MCF 10A (cell line): ENCODE data around the gene PTPRN2. TPM values are rescaled to one million over a fixed set of nuclear protein-coding genes. Genes with fewer than 3 reads are reported as not detected.

Experiments
- BruUV-seq: library from RNA; stranded (reverse); fragments of 400-500 nt; replicated peaks from 2 replicates; lab custom pipeline; 2021; lab: Mats Ljungman, UMichigan
- CTCF ChIA-PET: fragments of 300-600 bp; sonication (Branson Sonifier 250); formaldehyde crosslinking; extraction: SDS; loops from one replicate; lab custom pipeline; 2021; ENCODE audit warnings: antibody characterized with exemption, inconsistent platforms; lab: Yijun Ruan, JAX
- POLR2A ChIA-PET: fragments of 300-600, 350-650 bp; sonication (Branson Sonifier 250); formaldehyde crosslinking; extraction: SDS; loops from one replicate; lab custom pipeline; 2020; ENCODE audit warnings: antibody characterized with exemption, inconsistent platforms; lab: Yijun Ruan, JAX
- DNase-seq: peaks from one replicate; pipeline ENCODE4 v3.0.0-alpha.2; 2018; ENCODE audit not compliant: unreplicated experiment
- H3K27ac Mint-ChIP-seq: one replicate; pipeline ENCODE4 v1.8.0; 2022; ENCODE audit warnings: mild to moderate bottlenecking, low read depth, mixed read lengths; ENCODE audit not compliant: unreplicated experiment
- H3K27me3 Mint-ChIP-seq: one replicate; pipeline ENCODE4 v1.8.0; 2022; ENCODE audit warnings: mixed read lengths; ENCODE audit not compliant: insufficient read depth, unreplicated experiment
- H3K36me3 Mint-ChIP-seq: one replicate; pipeline ENCODE4 v1.8.0; 2022; ENCODE audit warnings: mild to moderate bottlenecking, moderate library complexity, mixed read lengths; ENCODE audit not compliant: insufficient read depth, unreplicated experiment
- H3K4me1 Mint-ChIP-seq: one replicate; pipeline ENCODE4 v1.8.0; 2022; ENCODE audit warnings: mixed read lengths; ENCODE audit not compliant: insufficient read depth, unreplicated experiment
- H3K4me3 Mint-ChIP-seq: one replicate; pipeline ENCODE4 v1.8.0; 2022; ENCODE audit warnings: mild to moderate bottlenecking, moderate library complexity, mixed read lengths; ENCODE audit not compliant: unreplicated experiment
- H3K9me3 Mint-ChIP-seq: one replicate; pipeline ENCODE4 v1.8.0; 2022; ENCODE audit warnings: mixed read lengths; ENCODE audit not compliant: unreplicated experiment
- intact Hi-C: fragments of 100-400 bp; cut with micrococcal nuclease; formaldehyde crosslinking; loops from 2 replicates; pipeline ENCODE4 v1.14.1; 2022
- total RNA-seq: library from RNA; stranded (reverse); gene quantifications from 2 replicates; pipeline ENCODE4 v1.2.3, GENCODE V29; 2022
- TF ChIP-seq, protein P1 (sequence below): fragments of 200-600 bp; IDR thresholded peaks from one replicate; pipeline ENCODE4 v1.8.0; 2022; ENCODE audit warnings: antibody characterized with exemption, mild to moderate bottlenecking; ENCODE audit not compliant: unreplicated experiment

PTPRN2 gene
- total RNA-seq, 1 experiment from 2014 or later, result 4.5 TPM

DNA sequence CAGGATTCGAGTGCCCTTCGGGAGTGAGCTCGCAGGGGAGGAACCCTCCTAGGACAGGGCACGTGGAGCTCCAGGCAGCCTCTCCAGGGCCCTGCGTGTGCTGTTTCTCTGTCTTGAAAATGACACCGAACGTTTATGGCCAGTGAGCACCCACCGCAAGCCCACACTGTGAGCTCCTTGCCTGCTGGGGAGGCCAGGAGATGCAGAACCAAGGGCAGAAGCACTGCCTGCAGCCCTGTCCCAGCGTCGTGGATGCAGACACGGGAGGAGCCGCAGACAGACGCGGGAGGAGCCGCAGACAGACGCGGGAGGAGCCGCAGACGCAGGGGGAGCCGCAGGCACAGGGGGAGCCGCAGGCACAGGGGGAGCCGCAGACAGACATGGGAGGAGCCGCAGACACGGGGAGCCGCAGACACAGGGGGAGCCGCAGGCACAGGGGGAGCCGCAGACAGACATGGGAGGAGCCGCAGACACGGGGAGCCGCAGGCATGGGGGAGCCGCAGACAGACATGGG is 314.4 kb downstream of the PTPRN2 start:
- Mint-ChIP-seq H3K4me3 (no peak overlapping the region), H3K27me3 (no peaks in the 10 kb centered on the region), H3K4me1 (no peaks in the 10 kb centered on the region), H3K27ac (no peak overlapping the region), H3K9me3 (peaks cover 16% of the 10 kb centered on the region), H3K36me3 (no peaks in the 10 kb centered on the region)
- TF ChIP-seq, protein P1, sequence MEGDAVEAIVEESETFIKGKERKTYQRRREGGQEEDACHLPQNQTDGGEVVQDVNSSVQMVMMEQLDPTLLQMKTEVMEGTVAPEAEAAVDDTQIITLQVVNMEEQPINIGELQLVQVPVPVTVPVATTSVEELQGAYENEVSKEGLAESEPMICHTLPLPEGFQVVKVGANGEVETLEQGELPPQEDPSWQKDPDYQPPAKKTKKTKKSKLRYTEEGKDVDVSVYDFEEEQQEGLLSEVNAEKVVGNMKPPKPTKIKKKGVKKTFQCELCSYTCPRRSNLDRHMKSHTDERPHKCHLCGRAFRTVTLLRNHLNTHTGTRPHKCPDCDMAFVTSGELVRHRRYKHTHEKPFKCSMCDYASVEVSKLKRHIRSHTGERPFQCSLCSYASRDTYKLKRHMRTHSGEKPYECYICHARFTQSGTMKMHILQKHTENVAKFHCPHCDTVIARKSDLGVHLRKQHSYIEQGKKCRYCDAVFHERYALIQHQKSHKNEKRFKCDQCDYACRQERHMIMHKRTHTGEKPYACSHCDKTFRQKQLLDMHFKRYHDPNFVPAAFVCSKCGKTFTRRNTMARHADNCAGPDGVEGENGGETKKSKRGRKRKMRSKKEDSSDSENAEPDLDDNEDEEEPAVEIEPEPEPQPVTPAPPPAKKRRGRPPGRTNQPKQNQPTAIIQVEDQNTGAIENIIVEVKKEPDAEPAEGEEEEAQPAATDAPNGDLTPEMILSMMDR, result no peak
- no peak for DNase-seq
- CTCF ChIA-PET, result no interaction called here
- BruUV-seq, result no TSS peak
- intact Hi-C loops, result no loop called here
- POLR2A ChIA-PET, result no interaction called here

DNA sequence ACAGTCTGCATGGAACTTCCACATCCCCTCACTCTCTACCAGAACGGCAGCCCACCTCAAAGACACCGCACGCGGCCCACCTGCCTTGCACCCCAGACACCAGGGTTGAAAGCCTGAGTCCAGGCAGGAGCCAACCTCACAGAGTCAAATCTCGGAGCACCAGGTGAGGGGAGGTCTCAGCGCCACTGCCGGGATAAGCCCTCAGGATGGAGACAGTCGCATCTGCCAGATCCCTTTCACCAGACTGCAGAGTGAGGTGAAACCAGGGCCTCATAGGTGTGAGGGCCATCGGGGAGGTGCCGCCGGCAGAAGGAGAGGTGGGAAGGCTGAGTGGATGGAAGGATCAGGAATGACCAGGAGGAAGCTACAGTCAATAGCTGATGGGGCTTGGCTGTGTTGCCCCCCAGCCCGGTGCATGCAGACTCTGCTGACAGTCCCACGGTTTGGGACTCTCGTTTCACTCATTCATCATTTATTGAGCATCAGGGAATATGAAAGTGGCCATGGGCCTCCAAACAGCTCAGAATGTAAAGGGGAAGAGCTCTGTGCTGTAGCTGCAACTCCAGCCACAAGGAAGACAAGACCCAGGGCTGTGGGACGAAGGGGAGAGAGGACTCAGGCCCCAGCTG is 315.0 kb downstream of the PTPRN2 start:
- ChIA-PET POLR2A (no interaction called here), CTCF (no interaction called here)
- TF ChIP-seq, protein P1, result no peak
- intact Hi-C loops, result no loop called here
- H3K4me3 Mint-ChIP-seq, result no peak overlapping the region
- H3K27me3 Mint-ChIP-seq, result no peaks in the 10 kb centered on the region
- no peak overlapping the region for H3K27ac Mint-ChIP-seq
- DNase-seq, result no peak
- BruUV-seq, result no TSS peak
- H3K36me3 Mint-ChIP-seq, result no peaks in the 10 kb centered on the region
- peaks cover 16% of the 10 kb centered on the region for H3K9me3 Mint-ChIP-seq
- no peaks in the 10 kb centered on the region for H3K4me1 Mint-ChIP-seq

DNA sequence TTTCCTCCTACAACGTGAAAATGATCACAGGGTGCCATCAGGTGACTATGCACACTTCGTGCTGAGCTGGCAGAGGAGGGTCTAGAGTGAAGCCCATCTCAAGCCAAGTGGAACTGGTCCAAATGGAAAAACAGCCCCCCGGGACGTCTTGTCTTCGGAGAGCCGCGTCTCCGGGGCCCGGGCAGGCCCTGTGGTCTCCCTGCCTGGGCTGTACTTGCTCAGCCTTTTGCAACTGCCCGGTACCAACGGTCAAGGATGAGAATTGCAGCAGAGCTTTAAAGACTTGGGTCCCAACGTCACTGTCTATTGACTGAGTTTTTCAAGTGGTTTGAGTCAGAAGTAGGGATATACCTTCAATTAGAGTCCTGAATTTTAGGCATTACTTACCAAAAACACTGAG is 315.5 kb downstream of the PTPRN2 start:
- TF ChIP-seq, protein P1, result no peak
- CTCF ChIA-PET, result no interaction called here
- POLR2A ChIA-PET, result no interaction called here
- intact Hi-C loops, result no loop called here
- BruUV-seq, result no TSS peak
- H3K4me3 Mint-ChIP-seq, result no peak overlapping the region
- H3K27ac Mint-ChIP-seq, result no peak overlapping the region
- H3K36me3 Mint-ChIP-seq, result no peaks in the 10 kb centered on the region
- peaks cover 16% of the 10 kb centered on the region for H3K9me3 Mint-ChIP-seq
- no peaks in the 10 kb centered on the region for H3K27me3 Mint-ChIP-seq
- no peaks in the 10 kb centered on the region for H3K4me1 Mint-ChIP-seq
- DNase-seq, result no peak

DNA sequence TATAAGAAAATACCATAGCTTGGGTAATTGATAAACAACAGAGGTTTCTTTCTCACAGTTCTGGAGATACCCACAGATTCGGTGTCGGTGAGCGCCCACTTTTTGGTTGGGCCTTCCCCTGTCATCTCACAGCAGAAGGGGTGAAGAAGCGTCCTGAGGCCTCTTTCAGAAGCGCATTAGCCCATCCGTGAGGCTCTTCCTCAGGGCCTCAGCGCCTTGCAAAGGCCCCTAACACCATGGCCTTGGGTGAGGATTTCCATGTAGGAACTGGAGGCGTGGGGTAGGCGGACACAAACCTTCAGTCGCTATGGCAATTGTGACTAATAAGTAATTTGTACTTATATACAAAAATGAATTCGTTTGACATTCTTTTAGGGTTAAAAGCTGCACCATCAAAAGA is 316.0 kb downstream of the PTPRN2 start:
- no peaks in the 10 kb centered on the region for H3K4me1 Mint-ChIP-seq
- peaks cover 16% of the 10 kb centered on the region for H3K9me3 Mint-ChIP-seq
- ChIA-PET CTCF (no interaction called here), POLR2A (no interaction called here)
- H3K4me3 Mint-ChIP-seq, result no peak overlapping the region
- intact Hi-C loops, result no loop called here
- TF ChIP-seq, protein P1, result no peak
- DNase-seq, result no peak
- H3K27me3 Mint-ChIP-seq, result no peaks in the 10 kb centered on the region
- BruUV-seq, result no TSS peak
- no peaks in the 10 kb centered on the region for H3K36me3 Mint-ChIP-seq
- no peak overlapping the region for H3K27ac Mint-ChIP-seq
